ENCODE measurements around the gene FTCD.
A peak's percentile ranks its signal among the peaks of the same experiment; 100 is the strongest.
"Not testable (repeated sequence)": the region's sequence is repeated elsewhere in the genome, so short reads cannot be mapped to it uniquely, and the experiment has no call there.

FTCD gene

GRCh38 chr21:46109313-46110221 lies 45.8 kb downstream of the FTCD start:
- Histone ChIP-seq H3K36me3 (replicated peaks) (peaks cover 52% of the 10 kb centered on the region), H3K27me3 (replicated peaks) (no peaks in the 10 kb centered on the region), H3K27ac (no peak overlapping the region), H3K4me3 (ENCODE audit: low read depth, low read length) (no peak overlapping the region)
- TF ChIP-seq CTCF (IDR thresholded peaks at IDR 0.05; ENCODE audit: low read depth, low read length, missing control alignments), result no peak
- no peak for DNase-seq
- in situ Hi-C loops (cut with HindIII; ENCODE audit: low pct_ligation_motif_present, low sequenced_read_pairs), result no loop called here

GRCh38 chr21:46108827-46109312 lies 46.5 kb downstream of the FTCD start:
- Histone ChIP-seq H3K4me3 (ENCODE audit: low read depth, low read length) (no peak overlapping the region), H3K27me3 (replicated peaks) (no peaks in the 10 kb centered on the region), H3K27ac (no peak overlapping the region), H3K36me3 (replicated peaks) (peaks cover 48% of the 10 kb centered on the region)
- no peak for DNase-seq
- TF ChIP-seq CTCF (IDR thresholded peaks at IDR 0.05; ENCODE audit: low read depth, low read length, missing control alignments), result no peak
- in situ Hi-C loops (cut with HindIII; ENCODE audit: low pct_ligation_motif_present, low sequenced_read_pairs), result no loop called here

- H3K27ac ChIP-seq; in situ Hi-C loops (cut with HindIII; ENCODE audit: low pct_ligation_motif_present, low sequenced_read_pairs): not testable (repeated sequence)
- H3K36me3 ChIP-seq (replicated peaks), result peaks cover 33% of the 10 kb centered on the region
Observed at GRCh38 chr21:46107376-46107775, 48.0 kb downstream of the FTCD start.

GRCh38 chr21:46104104-46104503 lies 51.3 kb downstream of the FTCD start:
- no peak for DNase-seq
- Histone ChIP-seq H3K4me3 (ENCODE audit: low read depth, low read length) (no peak overlapping the region), H3K36me3 (replicated peaks) (peaks cover 19% of the 10 kb centered on the region), H3K27me3 (replicated peaks) (no peaks in the 10 kb centered on the region), H3K27ac (no peak overlapping the region)
- TF ChIP-seq CTCF (IDR thresholded peaks at IDR 0.05; ENCODE audit: low read depth, low read length, missing control alignments), result no peak
- in situ Hi-C loops (cut with HindIII; ENCODE audit: low pct_ligation_motif_present, low sequenced_read_pairs), result no loop called here

More at GRCh38 chr21:46107376-46107775, 48.0 kb downstream of the FTCD start:
- not testable (repeated sequence) for H3K27me3 ChIP-seq (replicated peaks); H3K4me3 ChIP-seq (ENCODE audit: low read depth, low read length); DNase-seq

- peaks cover 14% of the 10 kb centered on the region for H3K36me3 ChIP-seq (replicated peaks)
Observed at GRCh38 chr21:46100906-46101305, 54.5 kb downstream of the FTCD start.

More at GRCh38 chr21:46100906-46101305, 54.5 kb downstream of the FTCD start:
- peak overlapping the region; percentile 2 for H3K27ac ChIP-seq
- no peak for DNase-seq
- H3K4me3 ChIP-seq (ENCODE audit: low read depth, low read length), result peak overlapping the region; percentile 78
- no peak for TF ChIP-seq CTCF (IDR thresholded peaks at IDR 0.05; ENCODE audit: low read depth, low read length, missing control alignments)
- in situ Hi-C loops (cut with HindIII; ENCODE audit: low pct_ligation_motif_present, low sequenced_read_pairs), result no loop called here
- no peaks in the 10 kb centered on the region for H3K27me3 ChIP-seq (replicated peaks)
